Esophagus muscularis mucosa (tissue), 3 donors: ENCODE data around the gene PIN1.

Experiments used
- CTCF ChIP-seq, 3 experiments: fragments of 200-600 bp in 2 of 3; fragments of 450-650 bp in 1 of 3; sonication (generic) in 2 of 3; IDR thresholded peaks; one replicate each; pipeline ENCODE4 v1.5.1; 2017 to 2019; ENCODE audit warnings: antibody characterized with exemption in 3 of 3, mild to moderate bottlenecking in 2 of 3, moderate library complexity in 1 of 3
- POLR2A ChIP-seq: fragments of 450-650 bp; IDR thresholded peaks from one replicate; pipeline ENCODE4 v1.6.1; 2017; ENCODE audit warnings: antibody characterized with exemption, moderate library complexity, mild to moderate bottlenecking, low read depth

GRCh38 chr19:9839415-9839814 is 4.3 kb downstream of the PIN1 start:
- TF ChIP-seq CTCF (IDR thresholded peaks at IDR 0.05) (no peak), POLR2A (no peak)
